Activated CD4-positive, CD25-positive, alpha-beta regulatory T cell treated with anti-CD3 and anti-CD28 coated beads, Interleukin-2, amount 50 U/mL, for 24 hours (primary cell): ENCODE results near the gene CELF4.

Source experiments
- ATAC-seq, 2 donors: fragments of 150-1000 bp; cut with Tn5 transposase; one replicate each; pipeline ENCODE4 v1.10.0; 2021; ENCODE audit warnings: mild to moderate bottlenecking in 1 of 2, moderate library complexity in 1 of 2

CELF4 gene

GRCh38 chr18:37435996-37436395, 129.6 kb downstream of the CELF4 start:
- no peak for ATAC-seq

GRCh38 chr18:37435150-37435867, 130.3 kb downstream of the CELF4 start:
- no peak for ATAC-seq

GRCh38 chr18:37434161-37434860, 131.3 kb downstream of the CELF4 start:
- no peak for ATAC-seq

- no peak for ATAC-seq
Measured at GRCh38 chr18:37432436-37433195, 133.0 kb downstream of the CELF4 start.

GRCh38 chr18:37430357-37431076, 135.1 kb downstream of the CELF4 start:
- no peak for ATAC-seq

- ATAC-seq: no peak
Measured at GRCh38 chr18:37429791-37430190, 135.8 kb downstream of the CELF4 start.

GRCh38 chr18:37428288-37428974, 137.2 kb downstream of the CELF4 start:
- ATAC-seq: no peak

- ATAC-seq: no peak
Measured at GRCh38 chr18:37426586-37426985, 139.0 kb downstream of the CELF4 start.

- no peak for ATAC-seq
Measured at GRCh38 chr18:37425222-37425621, 140.4 kb downstream of the CELF4 start.

GRCh38 chr18:37424507-37424906, 141.1 kb downstream of the CELF4 start:
- ATAC-seq: no peak

GRCh38 chr18:37422596-37422995, 143.0 kb downstream of the CELF4 start:
- ATAC-seq: no peak

- no peak for ATAC-seq
Measured at GRCh38 chr18:37422116-37422515, 143.5 kb downstream of the CELF4 start.

GRCh38 chr18:37421341-37422077, 144.1 kb downstream of the CELF4 start:
- ATAC-seq: no peak

GRCh38 chr18:37420315-37420880, 145.2 kb downstream of the CELF4 start:
- ATAC-seq: no peak

- no peak for ATAC-seq
Measured at GRCh38 chr18:37419866-37420265, 145.7 kb downstream of the CELF4 start.

- no peak for ATAC-seq
Measured at GRCh38 chr18:37419315-37419714, 146.3 kb downstream of the CELF4 start.

GRCh38 chr18:37414816-37415215, 150.8 kb downstream of the CELF4 start:
- no peak for ATAC-seq

GRCh38 chr18:37412829-37413228, 152.8 kb downstream of the CELF4 start:
- ATAC-seq: no peak

- no peak for ATAC-seq
Measured at GRCh38 chr18:37412333-37412732, 153.3 kb downstream of the CELF4 start.

GRCh38 chr18:37409878-37410277, 155.7 kb downstream of the CELF4 start:
- ATAC-seq: no peak

GRCh38 chr18:37408676-37409265, 156.8 kb downstream of the CELF4 start:
- ATAC-seq: no peak
